Liver (tissue), 9 donors: ENCODE results near the gene ACSL4. TPM values are rescaled to one million over a fixed set of nuclear protein-coding genes. Genes with fewer than 3 reads are reported as not detected.

ENCODE experiments used
- DNase-seq: peaks from one replicate; pipeline ENCODE4 v3.0.0-alpha.2; 2017; ENCODE audit warnings: low spot score
- H3K27ac ChIP-seq, 2 donors: one replicate each; pipeline ENCODE4 v1.7.0; 2013; ENCODE audit warnings: inconsistent platforms in 2 of 2, low read length in 2 of 2, control low read depth in 1 of 2, low read depth in 1 of 2, mild to moderate bottlenecking in 1 of 2
- H3K27me3 ChIP-seq, 4 donors: one replicate each; pipeline versions ENCODE4 v1.6.1 to v1.7.0; 2013; ENCODE audit warnings: low read length in 3 of 4, inconsistent platforms in 1 of 4, mild to moderate bottlenecking in 1 of 4, moderate library complexity in 1 of 4; ENCODE audit not compliant: control insufficient read depth in 4 of 4, insufficient read depth in 4 of 4
- H3K36me3 ChIP-seq, 4 donors: one replicate each; pipeline versions ENCODE4 v1.6.1 to v1.7.0; 2013; ENCODE audit warnings: low read length in 3 of 4, mild to moderate bottlenecking in 3 of 4, low read depth in 1 of 4, moderate library complexity in 1 of 4; ENCODE audit not compliant: control insufficient read depth in 4 of 4, insufficient read depth in 3 of 4
- H3K4me1 ChIP-seq, 4 donors: one replicate each; pipeline versions ENCODE4 v1.6.1 to v1.7.0; 2013; ENCODE audit warnings: low read length in 3 of 4, mild to moderate bottlenecking in 3 of 4, moderate library complexity in 1 of 4; ENCODE audit not compliant: control insufficient read depth in 4 of 4, insufficient read depth in 4 of 4
- H3K4me3 ChIP-seq, 3 donors: one replicate each; pipeline versions ENCODE4 v1.6.1 to v1.7.0; 2013; ENCODE audit warnings: low read length in 3 of 3, control low read depth in 1 of 3, low read depth in 1 of 3, mild to moderate bottlenecking in 1 of 3
- H3K9ac ChIP-seq, 2 donors: one replicate each; pipeline ENCODE4 v1.7.0; 2013; ENCODE audit warnings: low read length in 2 of 2, mild to moderate bottlenecking in 2 of 2, moderate library complexity in 2 of 2, control low read depth in 1 of 2, low read depth in 1 of 2
- H3K9me3 ChIP-seq, 4 donors: one replicate each; pipeline versions ENCODE4 v1.6.1 to v1.7.0; 2013; ENCODE audit warnings: low read length in 3 of 4; ENCODE audit not compliant: control insufficient read depth in 4 of 4
- EGR1 ChIP-seq, 2 donors: IDR thresholded peaks; 2 replicates each; pipeline ENCODE4 v1.6.1; 2016 to 2018; ENCODE audit warnings: antibody characterized with exemption in 2 of 2, low read depth in 2 of 2
- FOXA1 ChIP-seq: IDR thresholded peaks from 2 replicates; pipeline ENCODE4 v1.6.1; 2016; ENCODE audit warnings: antibody characterized with exemption
- FOXA2 ChIP-seq: IDR thresholded peaks from 2 replicates; pipeline ENCODE4 v1.6.1; 2016; ENCODE audit warnings: antibody characterized with exemption
- GABPA ChIP-seq, 2 donors: IDR thresholded peaks in 1 of 2; conservative IDR thresholded peaks in 1 of 2; 2 replicates each; pipeline ENCODE4 v1.6.1; 2016; ENCODE audit warnings: antibody characterized with exemption in 2 of 2, mild to moderate bottlenecking in 1 of 2, moderate library complexity in 1 of 2
- HNF4A ChIP-seq, 2 donors: conservative IDR thresholded peaks; 2 replicates each; pipeline ENCODE4 v1.6.1; 2016; ENCODE audit warnings: antibody characterized with exemption in 2 of 2, mild to moderate bottlenecking in 2 of 2
- HNF4G ChIP-seq: IDR thresholded peaks from 2 replicates; pipeline ENCODE4 v1.6.1; 2016; ENCODE audit warnings: antibody characterized with exemption
- JUND ChIP-seq, 2 donors: IDR thresholded peaks; 2 replicates each; pipeline ENCODE4 v1.6.1; 2016; ENCODE audit warnings: antibody characterized with exemption in 2 of 2
- NR2F2 ChIP-seq: IDR thresholded peaks from 2 replicates; pipeline ENCODE4 v1.6.1; 2016; ENCODE audit warnings: antibody characterized with exemption
- RAD21 ChIP-seq, 2 donors: IDR thresholded peaks; 2 replicates each; pipeline ENCODE4 v1.6.1; 2016; ENCODE audit warnings: antibody characterized with exemption in 2 of 2, mild to moderate bottlenecking in 2 of 2
- RXRA ChIP-seq, 2 donors: IDR thresholded peaks; 2 replicates each; pipeline ENCODE4 v1.6.1; 2017 to 2018; ENCODE audit warnings: antibody characterized with exemption in 2 of 2, mild to moderate bottlenecking in 1 of 2
- SP1 ChIP-seq: IDR thresholded peaks from 2 replicates; pipeline ENCODE4 v1.6.1; 2018; ENCODE audit warnings: antibody characterized with exemption, mild to moderate bottlenecking
- TAF1 ChIP-seq: conservative IDR thresholded peaks from 2 replicates; pipeline ENCODE4 v1.6.1; 2016; ENCODE audit warnings: antibody characterized with exemption, mild to moderate bottlenecking
- YY1 ChIP-seq: IDR thresholded peaks from 2 replicates; pipeline ENCODE4 v1.6.1; 2016; ENCODE audit warnings: antibody characterized with exemption, mild to moderate bottlenecking
- WGBS: extraction: QIAGEN DNeasy Blood & Tissue Kit; methylation state at CpG from one replicate; pipeline ENCODE4 v1.1.7; 2013; 5-methylcytosine and 5-hydroxymethylcytosine counted together
- polyA plus RNA-seq, 2 donors: library from polyadenylated mRNA; stranded (reverse) in 1 of 2; unstranded in 1 of 2; fragments of 200-250 nt in 1 of 2; fragments of >200 nt in 1 of 2; fragmentation: Nextera tagmentation in 1 of 2; extraction: Ambion mirVana in 1 of 2; gene quantifications; one replicate each; pipeline versions ENCODE4 v1.2.1 to v1.2.3, GENCODE V29; 2013 to 2015
- total RNA-seq, 2 donors: library from RNA; depleted of rRNA; stranded (reverse); fragments of >200 nt; gene quantifications; one replicate each; pipeline ENCODE4 v1.2.3, GENCODE V29; 2014
- TF ChIP-seq, protein P1 (sequence below): IDR thresholded peaks from 2 replicates; pipeline ENCODE4 v1.6.1; 2016; ENCODE audit warnings: antibody characterized with exemption
- TF ChIP-seq, protein P2 (sequence below): IDR thresholded peaks from 2 replicates; pipeline ENCODE4 v1.6.1; 2016; ENCODE audit warnings: antibody characterized with exemption, mild to moderate bottlenecking
- TF ChIP-seq, protein P3 (sequence below): fragments of 150-350 bp; IDR thresholded peaks from 2 replicates; pipeline ENCODE4 v1.5.1; 2017; ENCODE audit warnings: improper control_type of control experiment, low read depth, low read length; ENCODE audit not compliant: missing input control
- TF ChIP-seq, protein P4 (sequence below): IDR thresholded peaks from 2 replicates; pipeline ENCODE4 v1.6.1; 2016; ENCODE audit warnings: antibody characterized with exemption
- TF ChIP-seq, protein P5 (sequence below): IDR thresholded peaks from 2 replicates; pipeline ENCODE4 v1.6.1; 2016; ENCODE audit warnings: antibody characterized with exemption
- donor health status: healthy.
- donor health status: healthy.
- donor health status: healthy.
- donor health status: healthy.
- donor health status: healthy.

The ACSL4 gene
- total and polyA plus RNA-seq, 4 donors, result 5.3 to 928 (median 20.0) TPM

DNA sequence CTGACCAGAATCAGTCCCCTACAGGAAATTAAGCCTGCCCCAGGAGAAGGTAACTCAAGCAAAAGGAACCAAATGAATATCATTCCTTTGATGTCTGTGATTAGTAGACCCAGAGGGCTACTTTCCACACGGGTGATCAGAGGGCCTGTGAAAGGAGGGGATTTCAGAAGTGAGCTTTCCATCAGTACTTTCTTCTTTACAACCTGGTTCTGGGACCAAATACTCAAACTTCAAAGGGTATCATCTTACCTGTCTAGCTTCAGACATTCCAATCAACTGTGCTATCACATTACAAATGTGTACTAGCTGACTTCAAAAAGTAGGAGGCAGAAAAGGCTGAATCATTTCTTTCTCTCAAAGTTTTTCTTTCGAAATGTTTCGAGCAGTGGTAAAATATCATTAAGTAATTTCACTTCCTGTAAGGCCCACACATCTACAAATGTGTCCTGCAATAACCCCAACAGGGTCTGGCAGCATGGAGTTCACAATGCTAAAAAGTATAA is 23.9 kb downstream of the ACSL4 start:
- Histone ChIP-seq H3K27me3 (no peaks in the 10 kb centered on the region), H3K9ac (no peak overlapping the region), H3K36me3 (no peaks in the 10 kb centered on the region), H3K4me1 (peaks cover 0 to 3% (median 1%) of the 10 kb centered on the region in 4 donors), H3K27ac (peak overlapping the region in 1 of 2 donors; percentile 25), H3K4me3 (no peak overlapping the region), H3K9me3 (no peaks in the 10 kb centered on the region)
- WGBS, result 58% methylated on average over 3 of the region's 3 CpGs
- no peak for DNase-seq
- TF ChIP-seq, protein P1, sequence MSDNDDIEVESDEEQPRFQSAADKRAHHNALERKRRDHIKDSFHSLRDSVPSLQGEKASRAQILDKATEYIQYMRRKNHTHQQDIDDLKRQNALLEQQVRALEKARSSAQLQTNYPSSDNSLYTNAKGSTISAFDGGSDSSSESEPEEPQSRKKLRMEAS, result no peak
- TF ChIP-seq RAD21 (IDR thresholded peaks at IDR 0.05), result peak in 1 of 2 donors; percentile 3
- TF ChIP-seq RXRA (IDR thresholded peaks at IDR 0.05), result peak in 1 of 2 donors; percentile 16
- TF ChIP-seq, protein P2, sequence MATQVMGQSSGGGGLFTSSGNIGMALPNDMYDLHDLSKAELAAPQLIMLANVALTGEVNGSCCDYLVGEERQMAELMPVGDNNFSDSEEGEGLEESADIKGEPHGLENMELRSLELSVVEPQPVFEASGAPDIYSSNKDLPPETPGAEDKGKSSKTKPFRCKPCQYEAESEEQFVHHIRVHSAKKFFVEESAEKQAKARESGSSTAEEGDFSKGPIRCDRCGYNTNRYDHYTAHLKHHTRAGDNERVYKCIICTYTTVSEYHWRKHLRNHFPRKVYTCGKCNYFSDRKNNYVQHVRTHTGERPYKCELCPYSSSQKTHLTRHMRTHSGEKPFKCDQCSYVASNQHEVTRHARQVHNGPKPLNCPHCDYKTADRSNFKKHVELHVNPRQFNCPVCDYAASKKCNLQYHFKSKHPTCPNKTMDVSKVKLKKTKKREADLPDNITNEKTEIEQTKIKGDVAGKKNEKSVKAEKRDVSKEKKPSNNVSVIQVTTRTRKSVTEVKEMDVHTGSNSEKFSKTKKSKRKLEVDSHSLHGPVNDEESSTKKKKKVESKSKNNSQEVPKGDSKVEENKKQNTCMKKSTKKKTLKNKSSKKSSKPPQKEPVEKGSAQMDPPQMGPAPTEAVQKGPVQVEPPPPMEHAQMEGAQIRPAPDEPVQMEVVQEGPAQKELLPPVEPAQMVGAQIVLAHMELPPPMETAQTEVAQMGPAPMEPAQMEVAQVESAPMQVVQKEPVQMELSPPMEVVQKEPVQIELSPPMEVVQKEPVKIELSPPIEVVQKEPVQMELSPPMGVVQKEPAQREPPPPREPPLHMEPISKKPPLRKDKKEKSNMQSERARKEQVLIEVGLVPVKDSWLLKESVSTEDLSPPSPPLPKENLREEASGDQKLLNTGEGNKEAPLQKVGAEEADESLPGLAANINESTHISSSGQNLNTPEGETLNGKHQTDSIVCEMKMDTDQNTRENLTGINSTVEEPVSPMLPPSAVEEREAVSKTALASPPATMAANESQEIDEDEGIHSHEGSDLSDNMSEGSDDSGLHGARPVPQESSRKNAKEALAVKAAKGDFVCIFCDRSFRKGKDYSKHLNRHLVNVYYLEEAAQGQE, result no peak

DNA sequence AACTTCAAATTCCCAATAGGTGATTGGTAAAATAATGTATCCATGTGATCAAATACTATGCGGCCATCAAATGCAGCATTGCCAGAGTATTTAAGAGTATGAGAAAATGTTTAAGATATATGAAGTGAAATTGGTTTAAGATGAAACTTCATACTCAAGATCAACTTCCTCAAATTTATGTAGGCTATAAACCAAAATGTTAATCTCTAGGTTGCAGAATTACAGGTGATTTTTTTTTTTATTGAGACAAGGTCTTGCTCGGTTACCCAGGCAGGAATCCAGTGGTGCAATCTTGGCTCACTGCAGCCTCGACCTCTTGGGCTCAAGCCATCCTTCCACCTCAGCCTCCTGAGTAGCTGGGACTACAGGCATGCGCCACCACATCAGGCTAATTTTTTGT is 25.3 kb downstream of the ACSL4 start:
- Histone ChIP-seq H3K4me1 (peaks cover 0 to 3% (median 1%) of the 10 kb centered on the region in 4 donors), H3K4me3 (no peak overlapping the region), H3K9me3 (no peaks in the 10 kb centered on the region), H3K27me3 (no peaks in the 10 kb centered on the region), H3K9ac (no peak overlapping the region), H3K27ac (no peak overlapping the region), H3K36me3 (no peaks in the 10 kb centered on the region)
- DNase-seq, result no peak
- no peak for TF ChIP-seq EGR1 (IDR thresholded peaks at IDR 0.05; ENCODE audit: low read depth in 2 of 2)
- no peak for TF ChIP-seq FOXA1
- TF ChIP-seq, protein P3, sequence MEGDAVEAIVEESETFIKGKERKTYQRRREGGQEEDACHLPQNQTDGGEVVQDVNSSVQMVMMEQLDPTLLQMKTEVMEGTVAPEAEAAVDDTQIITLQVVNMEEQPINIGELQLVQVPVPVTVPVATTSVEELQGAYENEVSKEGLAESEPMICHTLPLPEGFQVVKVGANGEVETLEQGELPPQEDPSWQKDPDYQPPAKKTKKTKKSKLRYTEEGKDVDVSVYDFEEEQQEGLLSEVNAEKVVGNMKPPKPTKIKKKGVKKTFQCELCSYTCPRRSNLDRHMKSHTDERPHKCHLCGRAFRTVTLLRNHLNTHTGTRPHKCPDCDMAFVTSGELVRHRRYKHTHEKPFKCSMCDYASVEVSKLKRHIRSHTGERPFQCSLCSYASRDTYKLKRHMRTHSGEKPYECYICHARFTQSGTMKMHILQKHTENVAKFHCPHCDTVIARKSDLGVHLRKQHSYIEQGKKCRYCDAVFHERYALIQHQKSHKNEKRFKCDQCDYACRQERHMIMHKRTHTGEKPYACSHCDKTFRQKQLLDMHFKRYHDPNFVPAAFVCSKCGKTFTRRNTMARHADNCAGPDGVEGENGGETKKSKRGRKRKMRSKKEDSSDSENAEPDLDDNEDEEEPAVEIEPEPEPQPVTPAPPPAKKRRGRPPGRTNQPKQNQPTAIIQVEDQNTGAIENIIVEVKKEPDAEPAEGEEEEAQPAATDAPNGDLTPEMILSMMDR, result no peak
- TF ChIP-seq YY1, result no peak
- no peak for TF ChIP-seq RXRA (IDR thresholded peaks at IDR 0.05)
- TF ChIP-seq, protein P4, sequence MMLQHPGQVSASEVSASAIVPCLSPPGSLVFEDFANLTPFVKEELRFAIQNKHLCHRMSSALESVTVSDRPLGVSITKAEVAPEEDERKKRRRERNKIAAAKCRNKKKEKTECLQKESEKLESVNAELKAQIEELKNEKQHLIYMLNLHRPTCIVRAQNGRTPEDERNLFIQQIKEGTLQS, result no peak
- TF ChIP-seq FOXA2, result no peak
- no peak for TF ChIP-seq GABPA (IDR thresholded peaks at IDR 0.05 in 1 of 2, conservative IDR thresholded peaks at IDR 0.05 in 1 of 2)
- no peak for TF ChIP-seq SP1
- TF ChIP-seq JUND (IDR thresholded peaks at IDR 0.05), result no peak
- no peak for TF ChIP-seq HNF4G
- no peak for TF ChIP-seq RAD21 (IDR thresholded peaks at IDR 0.05)
- TF ChIP-seq, protein P2, result no peak
- TF ChIP-seq, protein P5, sequence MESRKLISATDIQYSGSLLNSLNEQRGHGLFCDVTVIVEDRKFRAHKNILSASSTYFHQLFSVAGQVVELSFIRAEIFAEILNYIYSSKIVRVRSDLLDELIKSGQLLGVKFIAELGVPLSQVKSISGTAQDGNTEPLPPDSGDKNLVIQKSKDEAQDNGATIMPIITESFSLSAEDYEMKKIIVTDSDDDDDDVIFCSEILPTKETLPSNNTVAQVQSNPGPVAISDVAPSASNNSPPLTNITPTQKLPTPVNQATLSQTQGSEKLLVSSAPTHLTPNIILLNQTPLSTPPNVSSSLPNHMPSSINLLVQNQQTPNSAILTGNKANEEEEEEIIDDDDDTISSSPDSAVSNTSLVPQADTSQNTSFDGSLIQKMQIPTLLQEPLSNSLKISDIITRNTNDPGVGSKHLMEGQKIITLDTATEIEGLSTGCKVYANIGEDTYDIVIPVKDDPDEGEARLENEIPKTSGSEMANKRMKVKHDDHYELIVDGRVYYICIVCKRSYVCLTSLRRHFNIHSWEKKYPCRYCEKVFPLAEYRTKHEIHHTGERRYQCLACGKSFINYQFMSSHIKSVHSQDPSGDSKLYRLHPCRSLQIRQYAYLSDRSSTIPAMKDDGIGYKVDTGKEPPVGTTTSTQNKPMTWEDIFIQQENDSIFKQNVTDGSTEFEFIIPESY, result no peak
- no peak for TF ChIP-seq NR2F2
- TF ChIP-seq HNF4A (conservative IDR thresholded peaks at IDR 0.05), result no peak
- no peak for TF ChIP-seq TAF1
- WGBS, result 75% methylated on average over 4 of the region's 4 CpGs
